Kidney capillary endothelial cell (primary cell): ENCODE results near the gene IL17RA.

Experiments used
- DNase-seq: peaks from one replicate; pipeline ENCODE4 v3.0.0-alpha.2; 2018; ENCODE audit warnings: low spot score

The IL17RA gene

GRCh38 chr22:17106785-17107546 lies 22.2 kb downstream of the IL17RA start:
- DNase-seq: no peak

- DNase-seq: no peak
These were observed 22.7 kb downstream of the IL17RA start for GRCh38 chr22:17107547-17107810.

- DNase-seq: no peak
These were observed 23.7 kb downstream of the IL17RA start for GRCh38 chr22:17108256-17109112.

GRCh38 chr22:17109113-17109865 lies 24.5 kb downstream of the IL17RA start:
- no peak for DNase-seq

- no peak for DNase-seq
These were observed 25.2 kb downstream of the IL17RA start for GRCh38 chr22:17109976-17110375.

- DNase-seq: no peak
These were observed 26.2 kb downstream of the IL17RA start for GRCh38 chr22:17110791-17111550.

- no peak for DNase-seq
These were observed 27.8 kb downstream of the IL17RA start for GRCh38 chr22:17112491-17113042.

GRCh38 chr22:17113600-17113999 lies 28.8 kb downstream of the IL17RA start:
- no peak for DNase-seq

- no peak for DNase-seq
These were observed 29.5 kb downstream of the IL17RA start for GRCh38 chr22:17114173-17114897.

- no peak for DNase-seq
These were observed 30.1 kb downstream of the IL17RA start for GRCh38 chr22:17114898-17115235.

- DNase-seq: no peak
These were observed 30.4 kb downstream of the IL17RA start for GRCh38 chr22:17115236-17115635.

GRCh38 chr22:17115945-17116565 lies 31.3 kb downstream of the IL17RA start:
- DNase-seq: no peak

- no peak for DNase-seq
These were observed 32.0 kb downstream of the IL17RA start for GRCh38 chr22:17116572-17117330.

GRCh38 chr22:17117400-17117799 lies 32.6 kb downstream of the IL17RA start:
- no peak for DNase-seq

GRCh38 chr22:17117890-17118289 lies 33.1 kb downstream of the IL17RA start:
- DNase-seq: peak; percentile 15

- DNase-seq: no peak
These were observed 33.5 kb downstream of the IL17RA start for GRCh38 chr22:17118342-17118741.

- no peak for DNase-seq
These were observed 34.8 kb downstream of the IL17RA start for GRCh38 chr22:17119481-17120202.

- DNase-seq: peak; percentile 18
These were observed 35.5 kb downstream of the IL17RA start for GRCh38 chr22:17120281-17120680.

- DNase-seq: no peak
These were observed 36.0 kb downstream of the IL17RA start for GRCh38 chr22:17120711-17121232.
